Activated CD4-positive, alpha-beta T cell treated with anti-CD3 and anti-CD28 coated beads for 1 hour (primary cell): ENCODE measurements around the gene CD7.

ENCODE experiments used
- DNase-seq: peaks from one replicate; pipeline ENCODE4 v3.0.0-alpha.2; 2020

CD7 gene

GRCh38 chr17:82297714-82298537 is 19.5 kb downstream of the CD7 start:
- DNase-seq = peak; percentile 92

- DNase-seq = peak; percentile 79
Observed at GRCh38 chr17:82297280-82297713, 20.1 kb downstream of the CD7 start.

- no peak for DNase-seq
Observed at GRCh38 chr17:82296511-82297279, 20.7 kb downstream of the CD7 start.

- DNase-seq = no peak
Observed at GRCh38 chr17:82295472-82295814, 22.0 kb downstream of the CD7 start.

GRCh38 chr17:82294064-82294773 is 23.2 kb downstream of the CD7 start:
- no peak for DNase-seq

- DNase-seq = peak; percentile 88
Observed at GRCh38 chr17:82292251-82293154, 24.9 kb downstream of the CD7 start.

- no peak for DNase-seq
Observed at GRCh38 chr17:82291582-82292250, 25.7 kb downstream of the CD7 start.

- DNase-seq = no peak
Observed at GRCh38 chr17:82287868-82288801, 29.3 kb downstream of the CD7 start.

GRCh38 chr17:82287013-82287867 is 30.2 kb downstream of the CD7 start:
- DNase-seq = no peak

- DNase-seq = no peak
Observed at GRCh38 chr17:82285141-82285540, 32.3 kb downstream of the CD7 start.

GRCh38 chr17:82283208-82283749 is 34.1 kb downstream of the CD7 start:
- DNase-seq = no peak

- DNase-seq = no peak
Observed at GRCh38 chr17:82282239-82283207, 34.9 kb downstream of the CD7 start.

- no peak for DNase-seq
Observed at GRCh38 chr17:82281502-82282238, 35.7 kb downstream of the CD7 start.

- DNase-seq = no peak
Observed at GRCh38 chr17:82281076-82281475, 36.3 kb downstream of the CD7 start.

GRCh38 chr17:82280537-82280936 is 36.9 kb downstream of the CD7 start:
- DNase-seq = no peak

GRCh38 chr17:82278786-82279391 is 38.5 kb downstream of the CD7 start:
- DNase-seq = no peak

GRCh38 chr17:82278308-82278707 is 39.1 kb downstream of the CD7 start:
- no peak for DNase-seq
